Measurements from ENCODE around the gene RIPK1. TPM values are rescaled to one million over a fixed set of nuclear protein-coding genes. Genes with fewer than 3 reads are reported as not detected.
"Not testable (repeated sequence)": the region's sequence is repeated elsewhere in the genome, so short reads cannot be mapped to it uniquely, and the experiment has no call there.

RIPK1 gene
- total RNA-seq, 2 donors from 2014 or later, result 23.5 to 30.6 TPM

- Histone ChIP-seq H3K27me3 (no peaks in the 10 kb centered on the region), H3K4me3 (no peak overlapping the region), H3K9ac (ENCODE audit: low read depth in 2 of 2, low read length in 2 of 2) (no peak overlapping the region), H3K9me3 (no peaks in the 10 kb centered on the region), H3K36me3 (no peaks in the 10 kb centered on the region), H3K27ac (no peak overlapping the region), H3K4me1 (no peaks in the 10 kb centered on the region)
- no peak for TF ChIP-seq CTCF (IDR thresholded peaks at IDR 0.05)
- intact Hi-C loops (cut with DNase I), result no loop called here
- DNase-seq, result no peak
Observed at GRCh38 chr6:3147914-3148757, 79.8 kb downstream of the RIPK1 start.

- intact Hi-C loops (cut with DNase I), result no loop called here
- Histone ChIP-seq H3K27me3 (no peaks in the 10 kb centered on the region), H3K4me1 (no peaks in the 10 kb centered on the region), H3K9me3 (no peaks in the 10 kb centered on the region), H3K9ac (ENCODE audit: low read depth in 2 of 2, low read length in 2 of 2) (no peak overlapping the region), H3K4me3 (no peak overlapping the region), H3K36me3 (no peaks in the 10 kb centered on the region), H3K27ac (no peak overlapping the region)
- no peak for DNase-seq
- TF ChIP-seq CTCF (IDR thresholded peaks at IDR 0.05), result no peak
Observed at GRCh38 chr6:3151691-3152090, 83.4 kb downstream of the RIPK1 start.

- intact Hi-C loops (cut with DNase I), result no loop called here
- no peak overlapping the region for H3K4me3 ChIP-seq
- no peak for DNase-seq
- H3K27me3 ChIP-seq, result no peaks in the 10 kb centered on the region
- H3K4me1 ChIP-seq, result no peaks in the 10 kb centered on the region
- H3K9me3 ChIP-seq, result no peaks in the 10 kb centered on the region
- TF ChIP-seq CTCF (IDR thresholded peaks at IDR 0.05), result no peak
- no peaks in the 10 kb centered on the region for H3K36me3 ChIP-seq
- no peak overlapping the region for H3K27ac ChIP-seq
- H3K9ac ChIP-seq (ENCODE audit: low read depth in 2 of 2, low read length in 2 of 2), result no peak overlapping the region
Observed at GRCh38 chr6:3152689-3153088, 84.4 kb downstream of the RIPK1 start.

DNA sequence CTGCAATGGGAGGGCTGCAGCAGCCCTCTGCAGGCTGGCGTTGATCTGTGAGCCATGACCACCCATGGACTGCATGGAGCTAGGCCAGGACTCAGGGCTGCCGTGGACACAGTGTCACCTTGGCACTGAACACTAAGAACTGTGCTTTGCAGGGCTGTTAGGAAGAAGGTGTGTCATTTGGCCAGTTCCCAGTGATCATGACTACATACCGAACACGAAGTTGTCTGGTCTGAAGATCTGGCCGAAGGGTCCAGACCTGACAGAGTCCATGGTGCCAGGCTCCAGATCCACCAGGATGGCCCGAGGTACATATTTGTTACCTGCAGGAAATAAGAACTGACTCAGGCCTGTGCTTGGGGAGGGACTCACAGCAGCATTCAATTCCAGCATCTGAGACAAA, 87.1 kb downstream of the RIPK1 start:
- H3K4me1 ChIP-seq; H3K36me3 ChIP-seq; H3K27me3 ChIP-seq; intact Hi-C loops (cut with DNase I); H3K27ac ChIP-seq; H3K4me3 ChIP-seq; H3K9me3 ChIP-seq; H3K9ac ChIP-seq (ENCODE audit: low read depth in 2 of 2, low read length in 2 of 2); DNase-seq: not testable (repeated sequence)

GRCh38 chr6:3156184-3157130, 88.2 kb downstream of the RIPK1 start:
- Histone ChIP-seq H3K4me3 (peak overlapping the region; percentile 79), H3K27ac (peak overlapping the region; percentile 89), H3K9ac (ENCODE audit: low read depth in 2 of 2, low read length in 2 of 2) (peak overlapping the region; percentile 14 to 96)
- DNase-seq, result peak; percentile 35
- H3K9me3 ChIP-seq; H3K36me3 ChIP-seq; H3K4me1 ChIP-seq; intact Hi-C loops (cut with DNase I); H3K27me3 ChIP-seq: not testable (repeated sequence)

- peak within 1 kb of the TSS; percentile 79 to 96 for H3K9ac ChIP-seq (ENCODE audit: low read depth in 2 of 2, low read length in 2 of 2)
Observed at GRCh38 chr6:3157131-3157933, 89.0 kb downstream of the RIPK1 start, which contains the start of gene TUBB2A. TSS of gene TUBB2A (minus strand) at chr6:3157544. CDS start at chr6:3157463, 81 bp downstream.

More at GRCh38 chr6:3157131-3157933, 89.0 kb downstream of the RIPK1 start, which contains the start of gene TUBB2A:
- peak within 1 kb of the TSS; percentile 89 for H3K27ac ChIP-seq
- H3K4me3 ChIP-seq, result peak within 1 kb of the TSS; percentile 79
- H3K36me3 ChIP-seq, result no peaks in the 10 kb centered on the region
- intact Hi-C loops (cut with DNase I), result no loop called here
- no peaks in the 10 kb centered on the region for H3K27me3 ChIP-seq
- peak; percentile 84 for DNase-seq
- no peaks in the 10 kb centered on the region for H3K9me3 ChIP-seq
- peak; percentile 47 for TF ChIP-seq CTCF (IDR thresholded peaks at IDR 0.05)
- no peaks in the 10 kb centered on the region for H3K4me1 ChIP-seq
